Endothelial cell of umbilical vein (primary cell): Measurements from ENCODE around the gene KATNAL1. TPM values are rescaled to one million over a fixed set of nuclear protein-coding genes. Genes with fewer than 3 reads are reported as not detected.

Source experiments
- BruUV-seq: library from RNA; stranded (reverse); fragments of 400-500 nt; replicated peaks from 2 replicates; lab custom pipeline; 2021; lab: Mats Ljungman, UMichigan
- CTCF ChIA-PET: fragments of 300-600, 350-600 bp; sonication (Branson Sonifier 250); formaldehyde crosslinking; loops from one replicate; lab custom pipeline; 2021; ENCODE audit warnings: antibody characterized with exemption, inconsistent platforms; lab: Charles Lee
- POLR2A ChIA-PET: fragments of 300-600, 350-600 bp; sonication (Branson Sonifier 250); formaldehyde crosslinking; loops from one replicate; lab custom pipeline; 2021; ENCODE audit warnings: antibody characterized with exemption, inconsistent platforms; lab: Charles Lee
- DNase-seq: peaks from one replicate; pipeline ENCODE4 v3.0.0-alpha.2; 2011; ENCODE audit warnings: low read depth, low spot score
- FAIRE-seq: peaks from 2 replicates; lab custom pipeline; 2011; peaks lifted over from hg19 to GRCh38; lab: Jason Lieb, UNC
- H2AFZ ChIP-seq: 2 replicates; pipeline ENCODE4 v1.6.0; 2012; ENCODE audit warnings: low read depth, low read length, control low read depth, inconsistent platforms
- H3K27ac ChIP-seq: 2 replicates; pipeline ENCODE4 v1.5.1; 2011; ENCODE audit warnings: low read depth, mild to moderate bottlenecking, control low read depth, low read length, moderate library complexity; ENCODE audit not compliant: insufficient read depth
- H3K27me3 ChIP-seq, 2 experiments: 2 replicates each; pipeline versions ENCODE4 v1.6.0 to v1.6.1; 2011; ENCODE audit warnings: low read length in 2 of 2, mixed read lengths in 1 of 2; ENCODE audit not compliant: control insufficient read depth in 2 of 2, insufficient read depth in 2 of 2
- H3K36me3 ChIP-seq, 2 experiments: 2 replicates in 1 of 2; 3 replicates in 1 of 2; pipeline ENCODE4 v1.5.1; 2011; ENCODE audit warnings: low read length in 2 of 2, mild to moderate bottlenecking in 1 of 2, moderate library complexity in 1 of 2; ENCODE audit not compliant: control insufficient read depth in 2 of 2, insufficient read depth in 2 of 2; ENCODE audit errors: extremely low read depth in 1 of 2
- H3K4me1 ChIP-seq: 3 replicates; pipeline ENCODE4 v1.5.1; 2011; ENCODE audit warnings: mild to moderate bottlenecking, low read length; ENCODE audit not compliant: control insufficient read depth, insufficient read depth; ENCODE audit errors: extremely low read depth
- H3K4me2 ChIP-seq: 2 replicates; pipeline ENCODE4 v1.6.1; 2011; ENCODE audit warnings: low read length, control low read depth, mixed read lengths; ENCODE audit not compliant: insufficient read depth
- H3K4me3 ChIP-seq, 3 experiments: fragments of 200-600 bp in 1 of 3; sonication (generic), shearing (Covaris generic) in 1 of 3; replicated peaks in 1 of 3; 2 replicates each; pipeline ENCODE4 v1.5.1; 2011 to 2016; ENCODE audit warnings: control low read depth in 3 of 3, low read length in 3 of 3, mild to moderate bottlenecking in 2 of 3, inconsistent platforms in 1 of 3, low read depth in 1 of 3, moderate library complexity in 1 of 3; ENCODE audit not compliant: insufficient read depth in 1 of 3
- H3K79me2 ChIP-seq: 2 replicates; pipeline ENCODE4 v1.6.0; 2012; ENCODE audit warnings: low read length, inconsistent platforms; ENCODE audit not compliant: control insufficient read depth, insufficient read depth
- H3K9ac ChIP-seq: replicated peaks from 2 replicates; pipeline ENCODE3; 2011; ENCODE audit warnings: low read length, control low read depth; ENCODE audit not compliant: insufficient read depth; ENCODE audit errors: extremely low read depth
- H3K9me1 ChIP-seq: replicated peaks from 3 replicates; pipeline ENCODE4 v1.6.0; 2011; ENCODE audit warnings: mild to moderate bottlenecking, low read length; ENCODE audit not compliant: control insufficient read depth, insufficient read depth; ENCODE audit errors: extremely low read depth
- H3K9me3 ChIP-seq: replicated peaks from 2 replicates; pipeline ENCODE4 v1.5.1; 2012; ENCODE audit warnings: low read length, inconsistent platforms; ENCODE audit not compliant: control insufficient read depth, insufficient read depth
- H4K20me1 ChIP-seq: replicated peaks from 2 replicates; pipeline ENCODE3; 2011; ENCODE audit warnings: mild to moderate bottlenecking, low read length; ENCODE audit not compliant: control insufficient read depth, insufficient read depth; ENCODE audit errors: extremely low read depth
- CTCF ChIP-seq, 2 donors: IDR thresholded peaks; 1 replicate in 1 of 2; 2 replicates in 1 of 2; pipeline ENCODE4 v1.5.1; 2011; ENCODE audit warnings: low read length in 2 of 2, mild to moderate bottlenecking in 2 of 2, moderate library complexity in 2 of 2, control low read depth in 1 of 2, inconsistent platforms in 1 of 2, low read depth in 1 of 2; ENCODE audit not compliant: insufficient read depth in 1 of 2; ENCODE audit errors: extremely low read depth in 1 of 2
- EZH2 ChIP-seq: IDR thresholded peaks from 2 replicates; pipeline ENCODE4 v1.6.1; 2012; ENCODE audit warnings: borderline replicate concordance, low read depth, mild to moderate bottlenecking, moderate library complexity, low read length, inconsistent platforms; ENCODE audit not compliant: severe bottlenecking
- FOS ChIP-seq: IDR thresholded peaks from 2 replicates; pipeline ENCODE4 v1.6.1; 2011; ENCODE audit warnings: mild to moderate bottlenecking, low read length, moderate library complexity, borderline replicate concordance; ENCODE audit not compliant: insufficient read depth
- GATA2 ChIP-seq: IDR thresholded peaks from 2 replicates; pipeline ENCODE4 v1.7.0; 2011; ENCODE audit warnings: low read depth, mild to moderate bottlenecking, moderate library complexity, mixed read lengths, low read length; ENCODE audit not compliant: insufficient read length, insufficient read depth
- MYC ChIP-seq: IDR thresholded peaks from one replicate; pipeline ENCODE4 v1.6.1; 2011; ENCODE audit warnings: mild to moderate bottlenecking, low read depth, low read length
- POLR2A ChIP-seq: IDR thresholded peaks from 2 replicates; pipeline ENCODE4 v1.6.1; 2012; ENCODE audit warnings: low read depth, mild to moderate bottlenecking, control low read depth, low read length
- dilution Hi-C: fragments of 300-500 bp; cut with MboI; formaldehyde crosslinking; loops from one replicate; pipeline ENCODE4 v1.15.0; 2019; ENCODE audit warnings: low sequenced_read_pairs; ENCODE audit not compliant: extremely low pct_ligation_motif_present
- intact Hi-C: fragments of 100-400 bp; cut with micrococcal nuclease; formaldehyde crosslinking; loops from one replicate; pipeline ENCODE4 v1.10.0; 2022
- polyA plus RNA-seq, 4 experiments: library from polyadenylated mRNA; depleted of rRNA in 3 of 4; stranded (reverse) in 3 of 4; unstranded in 1 of 4; fragments of >200 nt; gene quantifications; 2 replicates each; pipeline versions ENCODE4 v1.2.1 to v1.2.3, GENCODE V29; 2011 to 2012; ENCODE audit warnings: missing spikeins in 1 of 4
- total RNA-seq: library from RNA; stranded (reverse); gene quantifications from 2 replicates; pipeline ENCODE4 v1.2.3, GENCODE V29; 2021

KATNAL1 gene
- total and polyA plus RNA-seq, 2 donors (not counting 3 experiments of a cell fraction or from before 2014, with no cell fraction given) = 7.2 to 49.2 TPM

GRCh38 chr13:30192320-30193093, 114.8 kb downstream of the KATNAL1 start:
- H3K4me1 ChIP-seq = no peaks in the 10 kb centered on the region
- no peaks in the 10 kb centered on the region for H4K20me1 ChIP-seq
- dilution Hi-C loops = no loop called here
- no peaks in the 10 kb centered on the region for H3K9me3 ChIP-seq
- DNase-seq = no peak
- H3K27me3 ChIP-seq = no peaks in the 10 kb centered on the region
- no peak overlapping the region for H3K4me3 ChIP-seq
- H2AFZ ChIP-seq = no peak overlapping the region
- intact Hi-C loops = no loop called here
- no peak for FAIRE-seq
- H3K36me3 ChIP-seq = no peaks in the 10 kb centered on the region
- CTCF ChIA-PET = interaction anchor here (1.4 kb wide), 1 partner anchor 14 kb away, joined by 3 read pairs; no protein-coding TSS in a partner anchor
- H3K79me2 ChIP-seq = no peaks in the 10 kb centered on the region
- TF ChIP-seq GATA2 (no peak), EZH2 (no peak), FOS (no peak), CTCF (IDR thresholded peaks at IDR 0.05; ENCODE audit: extremely low read depth in 1 of 2, insufficient read depth in 1 of 2, low read depth in 1 of 2, low read length in 2 of 2) (no peak), POLR2A (no peak), MYC (no peak)
- H3K4me2 ChIP-seq = no peak overlapping the region
- no peaks in the 10 kb centered on the region for H3K9me1 ChIP-seq
- H3K27ac ChIP-seq = no peak overlapping the region
- POLR2A ChIA-PET = no interaction called here
- no TSS peak for BruUV-seq
- no peak overlapping the region for H3K9ac ChIP-seq
